Trophoblast cell (in vitro differentiated cells and primary cell): ENCODE results near the gene DEDD2.

Experiments
- DNase-seq, 2 donors: peaks; one replicate each; pipeline ENCODE4 v3.0.0-alpha.2; 2016
- H2AFZ ChIP-seq: 2 replicates; pipeline ENCODE4 v1.6.1; 2013; ENCODE audit warnings: low read length, moderate library complexity, mild to moderate bottlenecking; ENCODE audit not compliant: insufficient read depth, poor library complexity
- H2AK5ac ChIP-seq: 2 replicates; pipeline ENCODE4 v1.6.1; 2013; ENCODE audit warnings: mild to moderate bottlenecking, low read length
- H2BK120ac ChIP-seq: 2 replicates; pipeline ENCODE4 v1.6.1; 2013; ENCODE audit warnings: low read length, mild to moderate bottlenecking, moderate library complexity; ENCODE audit not compliant: insufficient read depth, poor library complexity
- H2BK12ac ChIP-seq: 2 replicates; pipeline ENCODE4 v1.6.1; 2013; ENCODE audit warnings: mild to moderate bottlenecking, low read length, moderate library complexity
- H2BK5ac ChIP-seq: 2 replicates; pipeline ENCODE4 v1.6.1; 2013; ENCODE audit warnings: low read length, low read depth, moderate library complexity, mild to moderate bottlenecking; ENCODE audit not compliant: poor library complexity
- H3K14ac ChIP-seq: 2 replicates; pipeline ENCODE4 v1.6.1; 2013; ENCODE audit warnings: mild to moderate bottlenecking, low read length
- H3K18ac ChIP-seq: 2 replicates; pipeline ENCODE4 v1.6.1; 2013; ENCODE audit warnings: mild to moderate bottlenecking, low read length
- H3K23ac ChIP-seq: 2 replicates; pipeline ENCODE4 v1.6.1; 2013; ENCODE audit warnings: low read length
- H3K27ac ChIP-seq: 2 replicates; pipeline ENCODE4 v1.5.1; 2013; ENCODE audit warnings: low read depth, mild to moderate bottlenecking, inconsistent platforms, low read length, moderate library complexity
- H3K27me3 ChIP-seq: 2 replicates; pipeline ENCODE4 v1.6.1; 2013; ENCODE audit warnings: inconsistent platforms, mild to moderate bottlenecking, low read length, moderate library complexity; ENCODE audit not compliant: insufficient read depth
- H3K36me3 ChIP-seq, 2 experiments: 1 replicate in 1 of 2; 2 replicates in 1 of 2; pipeline ENCODE4 v1.6.1; 2013; ENCODE audit warnings: low read length in 2 of 2, mild to moderate bottlenecking in 2 of 2, moderate library complexity in 1 of 2; ENCODE audit not compliant: insufficient read depth in 2 of 2, control insufficient read depth in 1 of 2
- H3K4ac ChIP-seq: 2 replicates; pipeline ENCODE4 v1.6.1; 2013; ENCODE audit warnings: low read depth, mild to moderate bottlenecking, low read length, moderate library complexity
- H3K4me1 ChIP-seq, 2 experiments: 1 replicate in 1 of 2; 2 replicates in 1 of 2; pipeline ENCODE4 v1.6.1; 2013; ENCODE audit warnings: low read length in 2 of 2, mild to moderate bottlenecking in 2 of 2, moderate library complexity in 1 of 2; ENCODE audit not compliant: insufficient read depth in 2 of 2, control insufficient read depth in 1 of 2
- H3K4me2 ChIP-seq: 2 replicates; pipeline ENCODE4 v1.6.1; 2013; ENCODE audit warnings: inconsistent platforms, mild to moderate bottlenecking, low read length, moderate library complexity
- H3K4me3 ChIP-seq: 2 replicates; pipeline ENCODE4 v1.5.1; 2013; ENCODE audit warnings: mild to moderate bottlenecking, low read depth, low read length, inconsistent platforms
- H3K79me1 ChIP-seq: one replicate; pipeline ENCODE4 v1.6.1; 2013; ENCODE audit warnings: low read length
- H3K79me2 ChIP-seq: 2 replicates; pipeline ENCODE4 v1.6.1; 2013; ENCODE audit warnings: low read length, mild to moderate bottlenecking; ENCODE audit not compliant: control insufficient read depth, insufficient read depth, poor library complexity
- H3K9ac ChIP-seq: 2 replicates; pipeline ENCODE4 v1.6.1; 2013; ENCODE audit warnings: mild to moderate bottlenecking, low read length
- H3K9me3 ChIP-seq: 2 replicates; pipeline ENCODE4 v1.6.1; 2013; ENCODE audit warnings: low read depth, mild to moderate bottlenecking, control low read depth, inconsistent platforms, low read length; ENCODE audit not compliant: insufficient read depth
- H4K12ac ChIP-seq: 2 replicates; pipeline ENCODE4 v1.6.1; 2013; ENCODE audit warnings: low read depth, mild to moderate bottlenecking, low read length, moderate library complexity
- H4K8ac ChIP-seq: 2 replicates; pipeline ENCODE4 v1.6.1; 2013; ENCODE audit warnings: low read depth, mild to moderate bottlenecking, low read length, moderate library complexity
- H4K91ac ChIP-seq: one replicate; pipeline ENCODE4 v1.6.1; 2013; ENCODE audit warnings: low read depth, mild to moderate bottlenecking, low read length, moderate library complexity
- WGBS: extraction: QIAGEN DNeasy Blood & Tissue Kit; methylation state at CpG from one replicate; pipeline ENCODE4 v1.1.7; 2013; ENCODE audit warnings: missing lambda C conversion rate; ENCODE audit not compliant: insufficient read length, insufficient coverage; ENCODE audit errors: extremely low coverage; 5-methylcytosine and 5-hydroxymethylcytosine counted together

The DEDD2 gene

DNA sequence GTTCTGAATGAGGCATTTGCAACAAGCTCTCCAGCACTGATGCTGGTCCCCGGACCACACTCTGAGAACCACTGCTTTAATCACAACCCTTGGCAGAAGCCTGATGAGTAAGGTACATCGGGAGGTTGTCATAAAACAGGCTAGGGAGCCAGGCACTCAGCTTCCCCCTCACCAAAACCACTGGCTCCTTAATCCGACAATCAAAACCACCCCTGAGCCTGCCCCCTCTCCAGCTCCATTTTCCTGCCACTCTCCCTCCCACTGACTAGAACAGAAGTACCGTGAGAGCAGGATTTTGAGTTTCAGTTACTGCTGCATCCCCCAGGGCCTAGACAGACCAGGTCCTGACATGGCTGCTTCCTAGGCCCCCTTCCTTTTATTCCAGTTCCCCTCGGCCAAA, 17.7 kb upstream of the DEDD2 start:
- Histone ChIP-seq H2BK12ac (no peak overlapping the region), H4K8ac (no peak overlapping the region), H3K14ac (no peak overlapping the region), H3K9ac (no peak overlapping the region), H3K36me3 (peaks cover 66 to 76% of the 10 kb centered on the region in 2 experiments), H2BK5ac (no peak overlapping the region), H4K91ac (no peak overlapping the region), H3K4me2 (no peak overlapping the region), H3K18ac (no peak overlapping the region), H2BK120ac (no peak overlapping the region), H3K27me3 (no peaks in the 10 kb centered on the region), H3K79me2 (no peaks in the 10 kb centered on the region), H3K4me1 (peaks cover 0 to 4% of the 10 kb centered on the region in 2 experiments), H3K79me1 (no peaks in the 10 kb centered on the region), H3K4ac (no peak overlapping the region), H2AFZ (no peak overlapping the region), H3K9me3 (peaks cover 2% of the 10 kb centered on the region), H4K12ac (no peak overlapping the region), H3K23ac (no peak overlapping the region), H2AK5ac (no peak overlapping the region), H3K4me3 (no peak overlapping the region), H3K27ac (no peak overlapping the region)
- WGBS, result no CpG with 5 or more reads among the region's 5 CpGs
- DNase-seq, result no peak

- Histone ChIP-seq H3K27ac (no peak overlapping the region), H4K12ac (no peak overlapping the region), H3K23ac (no peak overlapping the region), H2AFZ (no peak overlapping the region), H2BK5ac (no peak overlapping the region), H2BK12ac (no peak overlapping the region), H4K91ac (no peak overlapping the region), H3K14ac (no peak overlapping the region), H3K79me2 (no peaks in the 10 kb centered on the region), H3K36me3 (peaks cover 69 to 79% of the 10 kb centered on the region in 2 experiments), H3K9ac (no peak overlapping the region), H2BK120ac (no peak overlapping the region), H3K9me3 (peaks cover 2% of the 10 kb centered on the region), H2AK5ac (no peak overlapping the region), H3K4me2 (no peak overlapping the region), H3K18ac (no peak overlapping the region), H3K27me3 (no peaks in the 10 kb centered on the region), H3K4me1 (no peaks in the 10 kb centered on the region), H3K79me1 (no peaks in the 10 kb centered on the region), H3K4ac (no peak overlapping the region), H4K8ac (no peak overlapping the region), H3K4me3 (no peak overlapping the region)
- no CpG with 5 or more reads among the region's 11 CpGs for WGBS
- DNase-seq, result no peak
These were observed 16.9 kb upstream of the DEDD2 start for GRCh38 chr19:42234364-42234763.

DNA sequence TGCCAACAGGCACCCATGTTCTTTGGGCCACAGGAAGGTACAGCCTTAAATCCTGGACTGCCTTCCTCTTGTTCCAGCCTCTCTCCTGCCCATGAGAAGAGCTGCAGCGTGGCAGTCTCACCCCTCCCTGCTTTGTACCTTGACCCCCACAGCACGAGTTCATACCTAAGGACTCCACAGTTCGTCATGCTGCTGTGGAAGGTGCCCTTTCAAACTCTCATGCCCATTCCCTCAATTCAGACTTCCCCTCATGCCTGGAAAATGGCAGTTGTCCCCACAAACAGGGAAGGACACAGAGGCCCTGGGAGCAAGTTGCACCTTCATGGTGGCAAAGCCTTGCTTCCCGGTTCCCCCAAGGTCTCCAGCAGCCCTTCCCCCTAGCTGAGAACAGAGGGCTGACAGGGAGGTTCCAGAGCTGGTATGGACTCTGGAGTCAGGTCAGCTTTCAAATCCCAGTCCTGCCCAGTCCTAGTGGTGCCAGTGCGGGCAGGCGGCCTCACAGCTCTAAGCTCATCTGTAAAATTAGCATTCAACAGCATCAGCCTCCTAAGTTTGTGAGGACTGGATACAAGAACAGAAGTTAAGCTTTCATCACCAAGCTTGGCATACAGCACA, 16.3 kb upstream of the DEDD2 start:
- no peak overlapping the region for H3K27ac ChIP-seq
- no peak overlapping the region for H3K4me3 ChIP-seq
- no peak overlapping the region for H2BK12ac ChIP-seq
- no peak overlapping the region for H3K9ac ChIP-seq
- no peak overlapping the region for H4K12ac ChIP-seq
- H3K18ac ChIP-seq, result no peak overlapping the region
- no peak overlapping the region for H3K4me2 ChIP-seq
- no peaks in the 10 kb centered on the region for H3K79me2 ChIP-seq
- H4K91ac ChIP-seq, result no peak overlapping the region
- no peak overlapping the region for H2AK5ac ChIP-seq
- H2BK120ac ChIP-seq, result no peak overlapping the region
- H2AFZ ChIP-seq, result no peak overlapping the region
- no peak overlapping the region for H4K8ac ChIP-seq
- H3K4ac ChIP-seq, result no peak overlapping the region
- H3K23ac ChIP-seq, result no peak overlapping the region
- peaks cover 2% of the 10 kb centered on the region for H3K9me3 ChIP-seq
- no peaks in the 10 kb centered on the region for H3K27me3 ChIP-seq
- DNase-seq, result no peak
- H3K4me1 ChIP-seq, result no peaks in the 10 kb centered on the region
- H3K36me3 ChIP-seq, result peaks cover 69 to 79% of the 10 kb centered on the region in 2 experiments
- H2BK5ac ChIP-seq, result no peak overlapping the region
- H3K14ac ChIP-seq, result no peak overlapping the region
- WGBS, result no CpG with 5 or more reads among the region's 6 CpGs
- no peaks in the 10 kb centered on the region for H3K79me1 ChIP-seq

GRCh38 chr19:42233106-42233505, 15.6 kb upstream of the DEDD2 start:
- Histone ChIP-seq H2BK12ac (no peak overlapping the region), H2AFZ (no peak overlapping the region), H4K91ac (no peak overlapping the region), H3K14ac (no peak overlapping the region), H3K4me1 (no peaks in the 10 kb centered on the region), H4K8ac (no peak overlapping the region), H3K18ac (no peak overlapping the region), H2AK5ac (no peak overlapping the region), H3K27ac (no peak overlapping the region), H3K36me3 (peaks cover 72 to 80% of the 10 kb centered on the region in 2 experiments), H3K23ac (no peak overlapping the region), H2BK5ac (no peak overlapping the region), H2BK120ac (no peak overlapping the region), H3K27me3 (no peaks in the 10 kb centered on the region), H3K9ac (no peak overlapping the region), H3K4me2 (no peak overlapping the region), H3K9me3 (peaks cover 2% of the 10 kb centered on the region), H3K79me1 (no peaks in the 10 kb centered on the region), H4K12ac (no peak overlapping the region), H3K79me2 (no peaks in the 10 kb centered on the region), H3K4me3 (no peak overlapping the region), H3K4ac (no peak overlapping the region)
- DNase-seq, result no peak
- WGBS, result no CpG with 5 or more reads among the region's 7 CpGs
